Urinary bladder (tissue), 4 donors: Measurements from ENCODE around the gene PPP2R2B. TPM values are rescaled to one million over a fixed set of nuclear protein-coding genes. Genes with fewer than 3 reads are reported as not detected.

Experiments used
- DNase-seq: peaks from one replicate; pipeline ENCODE4 v3.0.0-alpha.2; 2015; ENCODE audit errors: extremely low spot score
- H3K27ac ChIP-seq: one replicate; pipeline ENCODE4 v1.5.1; 2013; ENCODE audit warnings: low read depth, mild to moderate bottlenecking, moderate library complexity
- H3K36me3 ChIP-seq: one replicate; pipeline ENCODE4 v1.6.1; 2013; ENCODE audit warnings: mild to moderate bottlenecking, moderate library complexity; ENCODE audit not compliant: insufficient read depth
- H3K4me1 ChIP-seq: one replicate; pipeline ENCODE4 v1.6.1; 2013; ENCODE audit warnings: mild to moderate bottlenecking, moderate library complexity; ENCODE audit not compliant: insufficient read depth
- H3K4me3 ChIP-seq: one replicate; pipeline ENCODE4 v1.5.1; 2013; ENCODE audit warnings: low read depth, low read length
- WGBS: extraction: QIAGEN DNeasy Blood & Tissue Kit; methylation state at CpG from one replicate; pipeline ENCODE4 v1.1.7; 2013; 5-methylcytosine and 5-hydroxymethylcytosine counted together
- polyA plus RNA-seq: library from polyadenylated mRNA; stranded (reverse); fragments of 200-250 nt; gene quantifications from one replicate; pipeline ENCODE4 v1.2.3, GENCODE V29; 2013
- total RNA-seq: library from RNA; depleted of rRNA; stranded (reverse); fragments of >200 nt; gene quantifications from one replicate; pipeline ENCODE4 v1.2.3, GENCODE V29; 2014
- donor health status: healthy with polysubstance abuse.
- donor health status: healthy.

Gene PPP2R2B
- total and polyA plus RNA-seq, 2 donors, result 9.8 to 11.8 TPM

- Histone ChIP-seq H3K27ac (no peak overlapping the region), H3K4me3 (no peak overlapping the region), H3K4me1 (no peaks in the 10 kb centered on the region), H3K36me3 (peaks cover 1% of the 10 kb centered on the region)
- DNase-seq, result peak; percentile 26
These were observed 50.2 kb downstream of the PPP2R2B start for GRCh38 chr5:146828385-146828784.

GRCh38 chr5:146827901-146828300 is 50.7 kb downstream of the PPP2R2B start:
- H3K36me3 ChIP-seq, result peaks cover 1% of the 10 kb centered on the region
- no peaks in the 10 kb centered on the region for H3K4me1 ChIP-seq
- WGBS, result 83% methylated on average over 2 of the region's 2 CpGs

GRCh38 chr5:146825033-146825432 is 53.5 kb downstream of the PPP2R2B start:
- DNase-seq, result no peak
- WGBS, result 20% methylated on average over 5 of the region's 5 CpGs
- no peak overlapping the region for H3K27ac ChIP-seq
- no peaks in the 10 kb centered on the region for H3K4me1 ChIP-seq
- no peak overlapping the region for H3K4me3 ChIP-seq
- peaks cover 1% of the 10 kb centered on the region for H3K36me3 ChIP-seq

More at GRCh38 chr5:146827901-146828300, 50.7 kb downstream of the PPP2R2B start:
- Histone ChIP-seq H3K27ac (no peak overlapping the region), H3K4me3 (no peak overlapping the region)
- DNase-seq, result no peak

GRCh38 chr5:146821732-146822131 is 56.8 kb downstream of the PPP2R2B start:
- DNase-seq, result no peak
- Histone ChIP-seq H3K36me3 (no peaks in the 10 kb centered on the region), H3K27ac (no peak overlapping the region), H3K4me1 (no peaks in the 10 kb centered on the region), H3K4me3 (no peak overlapping the region)
- WGBS, result 82% methylated on average over 3 of the region's 3 CpGs

- no peaks in the 10 kb centered on the region for H3K4me1 ChIP-seq
- no peak for DNase-seq
- 90% methylated on average over 3 of the region's 3 CpGs for WGBS
- H3K36me3 ChIP-seq, result no peaks in the 10 kb centered on the region
- no peak overlapping the region for H3K4me3 ChIP-seq
- H3K27ac ChIP-seq, result no peak overlapping the region
These were observed 57.6 kb downstream of the PPP2R2B start for GRCh38 chr5:146820987-146821386.

- Histone ChIP-seq H3K36me3 (no peaks in the 10 kb centered on the region), H3K4me3 (no peak overlapping the region), H3K4me1 (no peaks in the 10 kb centered on the region), H3K27ac (no peak overlapping the region)
- no peak for DNase-seq
- 54% methylated on average over 2 of the region's 2 CpGs for WGBS
These were observed 59.7 kb downstream of the PPP2R2B start for GRCh38 chr5:146818822-146819221.

- H3K36me3 ChIP-seq, result no peaks in the 10 kb centered on the region
- H3K4me3 ChIP-seq, result no peak overlapping the region
- 81% methylated on average over 4 of the region's 4 CpGs for WGBS
- H3K4me1 ChIP-seq, result no peaks in the 10 kb centered on the region
- H3K27ac ChIP-seq, result no peak overlapping the region
- no peak for DNase-seq
These were observed 60.6 kb downstream of the PPP2R2B start for GRCh38 chr5:146817973-146818372.

- H3K4me3 ChIP-seq, result no peak overlapping the region
- WGBS, result 26% methylated on average over 1 of the region's 1 CpG
- no peaks in the 10 kb centered on the region for H3K4me1 ChIP-seq
- no peak overlapping the region for H3K27ac ChIP-seq
- no peaks in the 10 kb centered on the region for H3K36me3 ChIP-seq
- DNase-seq, result no peak
These were observed 61.7 kb downstream of the PPP2R2B start for GRCh38 chr5:146816775-146817387.

- no peaks in the 10 kb centered on the region for H3K4me1 ChIP-seq
- no peak overlapping the region for H3K4me3 ChIP-seq
- no peak for DNase-seq
- H3K27ac ChIP-seq, result no peak overlapping the region
- H3K36me3 ChIP-seq, result no peaks in the 10 kb centered on the region
- 81% methylated on average over 3 of the region's 3 CpGs for WGBS
These were observed 63.1 kb downstream of the PPP2R2B start for GRCh38 chr5:146815411-146815810.

- WGBS, result 73% methylated on average over 10 of the region's 10 CpGs
- H3K4me1 ChIP-seq, result no peaks in the 10 kb centered on the region
- H3K4me3 ChIP-seq, result no peak overlapping the region
These were observed 65.0 kb downstream of the PPP2R2B start for GRCh38 chr5:146813346-146814157.

GRCh38 chr5:146805081-146805480 is 73.5 kb downstream of the PPP2R2B start:
- Histone ChIP-seq H3K4me3 (no peak overlapping the region), H3K4me1 (no peaks in the 10 kb centered on the region), H3K36me3 (peaks cover 1% of the 10 kb centered on the region), H3K27ac (no peak overlapping the region)
- WGBS, result 49% methylated on average over 1 of the region's 1 CpG
- DNase-seq, result no peak

More at GRCh38 chr5:146813346-146814157, 65.0 kb downstream of the PPP2R2B start:
- no peak for DNase-seq
- no peak overlapping the region for H3K27ac ChIP-seq
- H3K36me3 ChIP-seq, result no peaks in the 10 kb centered on the region

GRCh38 chr5:146802945-146803522 is 75.5 kb downstream of the PPP2R2B start:
- no peak for DNase-seq
- no peaks in the 10 kb centered on the region for H3K4me1 ChIP-seq
- no peak overlapping the region for H3K4me3 ChIP-seq
- 44% methylated on average over 3 of the region's 3 CpGs for WGBS
- H3K36me3 ChIP-seq, result no peaks in the 10 kb centered on the region
- no peak overlapping the region for H3K27ac ChIP-seq

- no peaks in the 10 kb centered on the region for H3K4me1 ChIP-seq
- DNase-seq, result no peak
- WGBS, result 77% methylated on average over 5 of the region's 5 CpGs
- no peaks in the 10 kb centered on the region for H3K36me3 ChIP-seq
- no peak overlapping the region for H3K4me3 ChIP-seq
- H3K27ac ChIP-seq, result no peak overlapping the region
These were observed 78.9 kb downstream of the PPP2R2B start for GRCh38 chr5:146799671-146800070.

GRCh38 chr5:146799231-146799630 is 79.3 kb downstream of the PPP2R2B start:
- DNase-seq, result no peak
- H3K4me3 ChIP-seq, result no peak overlapping the region
- H3K4me1 ChIP-seq, result no peaks in the 10 kb centered on the region
- H3K36me3 ChIP-seq, result no peaks in the 10 kb centered on the region
- 75% methylated on average over 1 of the region's 1 CpG for WGBS
- H3K27ac ChIP-seq, result no peak overlapping the region
